ENCODE measurements around the gene ELMO1. TPM values are rescaled to one million over a fixed set of nuclear protein-coding genes. Genes with fewer than 3 reads are reported as not detected.

Gene ELMO1
- total RNA-seq, 1 experiment from 2014 or later, result not detected

DNA sequence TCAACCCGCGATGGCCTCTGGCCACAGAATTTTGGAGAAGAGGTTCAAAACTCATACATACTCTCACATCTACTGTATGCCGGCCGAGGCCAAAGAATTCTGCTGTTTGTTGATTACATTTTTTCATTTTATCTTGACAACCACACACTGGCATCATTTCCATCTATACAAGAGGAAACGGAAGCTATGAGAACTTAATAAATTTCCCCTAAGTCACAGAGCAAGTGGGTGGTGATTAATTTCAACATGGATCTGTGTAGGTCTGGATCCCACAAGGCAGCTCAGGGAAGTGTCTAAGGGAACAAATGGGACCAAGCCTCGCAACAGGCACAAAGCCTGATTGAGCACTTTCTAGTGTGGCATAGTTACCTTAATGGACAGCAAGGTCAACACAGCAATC, 18.0 kb downstream of the ELMO1 start:
- BruUV-seq (replicated peaks), result no TSS peak
- ChIA-PET POLR2A (ENCODE audit: low non-redundant PET) (no interaction called here), CTCF (no interaction called here)
- Histone ChIP-seq H3K9me3 (ENCODE audit: low read depth, low read length, poor library complexity, severe bottlenecking) (no peaks in the 10 kb centered on the region), H3K4me3 (ENCODE audit: low read depth, low read length, poor library complexity, severe bottlenecking) (no peak overlapping the region), H3K4me1 (ENCODE audit: insufficient read depth, low read length, poor library complexity, severe bottlenecking) (no peaks in the 10 kb centered on the region), H3K27ac (ENCODE audit: low read depth, low read length, poor library complexity, severe bottlenecking) (no peak overlapping the region), H3K27me3 (replicated peaks; ENCODE audit: insufficient read depth, low read depth, low read length, poor library complexity) (no peaks in the 10 kb centered on the region), H3K36me3 (ENCODE audit: insufficient read depth, low read length, poor library complexity, severe bottlenecking) (no peaks in the 10 kb centered on the region)
- no peak for DNase-seq (ENCODE audit: low spot score)
- TF ChIP-seq, protein P1, sequence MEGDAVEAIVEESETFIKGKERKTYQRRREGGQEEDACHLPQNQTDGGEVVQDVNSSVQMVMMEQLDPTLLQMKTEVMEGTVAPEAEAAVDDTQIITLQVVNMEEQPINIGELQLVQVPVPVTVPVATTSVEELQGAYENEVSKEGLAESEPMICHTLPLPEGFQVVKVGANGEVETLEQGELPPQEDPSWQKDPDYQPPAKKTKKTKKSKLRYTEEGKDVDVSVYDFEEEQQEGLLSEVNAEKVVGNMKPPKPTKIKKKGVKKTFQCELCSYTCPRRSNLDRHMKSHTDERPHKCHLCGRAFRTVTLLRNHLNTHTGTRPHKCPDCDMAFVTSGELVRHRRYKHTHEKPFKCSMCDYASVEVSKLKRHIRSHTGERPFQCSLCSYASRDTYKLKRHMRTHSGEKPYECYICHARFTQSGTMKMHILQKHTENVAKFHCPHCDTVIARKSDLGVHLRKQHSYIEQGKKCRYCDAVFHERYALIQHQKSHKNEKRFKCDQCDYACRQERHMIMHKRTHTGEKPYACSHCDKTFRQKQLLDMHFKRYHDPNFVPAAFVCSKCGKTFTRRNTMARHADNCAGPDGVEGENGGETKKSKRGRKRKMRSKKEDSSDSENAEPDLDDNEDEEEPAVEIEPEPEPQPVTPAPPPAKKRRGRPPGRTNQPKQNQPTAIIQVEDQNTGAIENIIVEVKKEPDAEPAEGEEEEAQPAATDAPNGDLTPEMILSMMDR (conservative IDR thresholded peaks at IDR 0.05; ENCODE audit: low read depth, low read length), result no peak
- TF ChIP-seq EZH2 (IDR thresholded peaks at IDR 0.05; ENCODE audit: borderline replicate concordance, low read depth, low read length, poor library complexity, severe bottlenecking), result no peak
- intact Hi-C loops (cut with micrococcal nuclease; ENCODE audit: unreplicated experiment), result no loop called here

- Histone ChIP-seq H3K9me3 (ENCODE audit: low read depth, low read length, poor library complexity, severe bottlenecking) (no peaks in the 10 kb centered on the region), H3K27me3 (replicated peaks; ENCODE audit: insufficient read depth, low read depth, low read length, poor library complexity) (no peaks in the 10 kb centered on the region), H3K4me3 (ENCODE audit: low read depth, low read length, poor library complexity, severe bottlenecking) (no peak overlapping the region), H3K4me1 (ENCODE audit: insufficient read depth, low read length, poor library complexity, severe bottlenecking) (no peaks in the 10 kb centered on the region), H3K36me3 (ENCODE audit: insufficient read depth, low read length, poor library complexity, severe bottlenecking) (no peaks in the 10 kb centered on the region), H3K27ac (ENCODE audit: low read depth, low read length, poor library complexity, severe bottlenecking) (no peak overlapping the region)
- ChIA-PET CTCF (no interaction called here), POLR2A (ENCODE audit: low non-redundant PET) (no interaction called here)
- TF ChIP-seq, protein P1 (conservative IDR thresholded peaks at IDR 0.05; ENCODE audit: low read depth, low read length), result no peak
- no peak for TF ChIP-seq EZH2 (IDR thresholded peaks at IDR 0.05; ENCODE audit: borderline replicate concordance, low read depth, low read length, poor library complexity, severe bottlenecking)
- intact Hi-C loops (cut with micrococcal nuclease; ENCODE audit: unreplicated experiment), result no loop called here
- no TSS peak for BruUV-seq (replicated peaks)
- no peak for DNase-seq (ENCODE audit: low spot score)
Observed at GRCh38 chr7:37430171-37430570, 18.5 kb downstream of the ELMO1 start.

GRCh38 chr7:37429435-37429791, 19.3 kb downstream of the ELMO1 start:
- CTCF ChIA-PET, result no interaction called here
- POLR2A ChIA-PET (ENCODE audit: low non-redundant PET), result no interaction called here
- no peak for DNase-seq (ENCODE audit: low spot score)

More at GRCh38 chr7:37429435-37429791, 19.3 kb downstream of the ELMO1 start:
- no peaks in the 10 kb centered on the region for H3K36me3 ChIP-seq (ENCODE audit: insufficient read depth, low read length, poor library complexity, severe bottlenecking)
- H3K4me3 ChIP-seq (ENCODE audit: low read depth, low read length, poor library complexity, severe bottlenecking), result no peak overlapping the region
- no TSS peak for BruUV-seq (replicated peaks)
- intact Hi-C loops (cut with micrococcal nuclease; ENCODE audit: unreplicated experiment), result no loop called here
- H3K4me1 ChIP-seq (ENCODE audit: insufficient read depth, low read length, poor library complexity, severe bottlenecking), result no peaks in the 10 kb centered on the region
- H3K27me3 ChIP-seq (replicated peaks; ENCODE audit: insufficient read depth, low read depth, low read length, poor library complexity), result no peaks in the 10 kb centered on the region
- no peaks in the 10 kb centered on the region for H3K9me3 ChIP-seq (ENCODE audit: low read depth, low read length, poor library complexity, severe bottlenecking)
- no peak overlapping the region for H3K27ac ChIP-seq (ENCODE audit: low read depth, low read length, poor library complexity, severe bottlenecking)
- no peak for TF ChIP-seq EZH2 (IDR thresholded peaks at IDR 0.05; ENCODE audit: borderline replicate concordance, low read depth, low read length, poor library complexity, severe bottlenecking)
- TF ChIP-seq, protein P1 (conservative IDR thresholded peaks at IDR 0.05; ENCODE audit: low read depth, low read length), result no peak

All from A673 (cell line).